NCI-H526 (cell line): ENCODE measurements around the gene GPRC5C.
A peak's percentile ranks its signal among the peaks of the same experiment; 100 is the strongest.

Experiments
- DNase-seq, 2 experiments: peaks; one replicate each; lab custom pipeline; 2025; lab: John Stamatoyannopoulos, UW

GPRC5C gene

DNA sequence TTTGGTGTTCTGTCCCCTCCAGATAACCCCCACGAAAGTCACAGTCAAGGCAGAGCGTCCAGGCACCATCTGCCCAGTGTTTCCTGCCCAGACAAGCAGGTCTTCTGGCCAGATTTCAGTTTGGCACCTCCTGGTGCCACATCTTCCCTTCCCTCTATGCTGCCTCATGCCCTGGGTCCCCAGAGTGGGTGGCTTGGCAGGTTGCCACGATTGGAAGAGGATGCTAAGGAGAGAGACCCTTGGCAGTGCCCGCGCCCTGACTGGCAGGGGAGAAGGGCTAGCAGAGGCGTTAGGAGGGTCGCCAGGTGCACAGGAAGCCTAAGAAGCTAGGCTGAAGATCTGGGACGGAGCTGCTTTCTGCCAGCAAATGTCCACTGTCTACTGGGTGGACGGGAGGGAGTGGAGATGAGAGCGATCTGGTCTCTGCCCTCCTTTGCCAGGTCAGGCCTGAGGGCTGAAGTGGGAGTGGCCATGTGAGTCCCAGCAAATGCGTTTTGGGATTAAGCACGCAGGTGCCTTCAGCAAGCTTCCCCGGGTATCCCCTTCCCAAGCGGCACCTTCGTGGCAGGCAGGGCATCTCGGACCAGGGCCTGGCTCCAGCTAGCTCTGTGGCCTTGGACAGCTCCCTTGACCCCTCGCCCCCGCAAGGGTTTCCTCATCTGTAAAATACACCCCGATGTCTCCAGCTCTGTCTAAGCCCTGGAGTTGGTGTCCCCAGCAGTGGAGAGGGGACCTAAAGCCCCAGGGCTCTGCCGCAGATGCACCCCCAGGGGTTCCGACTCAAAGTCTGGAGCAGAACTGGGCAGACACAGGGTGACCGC is 21.2 kb downstream of the GPRC5C start:
- no peak for DNase-seq

DNA sequence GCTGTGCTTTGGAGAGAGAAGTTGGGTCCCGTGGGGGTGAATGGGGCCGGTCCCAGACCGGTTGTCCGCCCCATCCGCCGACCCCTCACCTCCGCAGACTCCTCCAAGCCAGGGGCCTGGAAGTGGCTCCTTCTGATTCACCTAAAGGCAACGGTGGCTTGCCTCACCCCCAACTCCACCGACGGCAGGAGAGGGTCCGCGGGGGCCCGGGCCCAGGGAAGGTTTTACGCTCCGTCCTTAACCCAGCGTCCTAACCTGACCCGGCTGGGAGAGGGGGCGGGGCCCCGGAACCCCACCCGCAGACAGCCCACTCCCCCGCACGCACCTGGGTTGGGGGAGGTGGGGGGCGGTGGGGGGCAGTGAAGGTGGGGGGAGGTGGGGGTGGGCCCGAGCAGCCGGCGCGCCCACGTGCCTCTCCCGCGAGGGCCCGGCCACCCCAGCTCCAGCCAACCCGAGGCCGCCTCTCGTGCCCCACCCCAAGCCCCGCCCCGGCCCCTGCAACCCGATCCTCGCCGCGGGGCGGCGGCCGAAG is 21.8 kb downstream of the GPRC5C start:
- no peak for DNase-seq

DNA sequence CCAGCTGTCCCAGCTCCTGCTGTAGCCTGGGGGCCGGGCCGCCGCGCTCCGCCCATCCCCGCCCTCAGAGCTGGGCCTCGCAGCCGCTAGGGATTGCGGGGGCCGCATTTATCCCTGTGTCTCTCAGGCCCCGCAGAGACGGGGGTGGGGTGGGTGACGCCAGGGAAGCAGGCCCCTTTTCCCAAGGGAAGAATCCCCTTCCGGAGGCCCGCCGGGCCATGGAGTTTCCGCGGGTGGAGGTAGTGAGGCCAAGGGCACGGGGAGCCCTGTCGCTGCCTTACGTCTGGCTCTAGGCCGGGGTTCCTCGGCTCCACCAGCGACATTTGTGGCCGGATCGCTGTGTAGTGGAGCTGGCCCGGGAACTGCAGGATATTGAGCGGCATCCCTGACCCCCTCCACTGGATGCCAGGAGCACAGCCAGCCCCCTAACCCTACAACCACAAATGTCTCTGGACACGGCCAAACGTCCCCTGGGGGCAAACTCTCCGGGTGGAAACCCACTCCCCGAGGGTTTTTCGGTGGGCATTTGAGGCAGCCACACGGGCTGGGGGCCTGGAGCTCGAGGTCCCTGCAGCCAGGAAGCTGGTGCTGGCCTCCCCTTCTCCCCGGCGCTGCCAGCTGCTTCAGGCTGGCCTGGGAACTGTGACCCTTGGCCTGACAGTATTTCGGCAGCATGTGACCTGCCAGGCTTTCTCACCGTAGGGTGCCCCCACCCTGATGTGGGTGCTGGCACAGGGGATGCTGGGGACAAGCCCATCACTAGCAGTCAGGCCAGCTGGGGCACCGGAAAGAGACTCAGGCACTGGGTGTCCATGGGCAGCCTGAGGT is 22.5 kb downstream of the GPRC5C start:
- DNase-seq = peak; percentile 71 to 95

DNA sequence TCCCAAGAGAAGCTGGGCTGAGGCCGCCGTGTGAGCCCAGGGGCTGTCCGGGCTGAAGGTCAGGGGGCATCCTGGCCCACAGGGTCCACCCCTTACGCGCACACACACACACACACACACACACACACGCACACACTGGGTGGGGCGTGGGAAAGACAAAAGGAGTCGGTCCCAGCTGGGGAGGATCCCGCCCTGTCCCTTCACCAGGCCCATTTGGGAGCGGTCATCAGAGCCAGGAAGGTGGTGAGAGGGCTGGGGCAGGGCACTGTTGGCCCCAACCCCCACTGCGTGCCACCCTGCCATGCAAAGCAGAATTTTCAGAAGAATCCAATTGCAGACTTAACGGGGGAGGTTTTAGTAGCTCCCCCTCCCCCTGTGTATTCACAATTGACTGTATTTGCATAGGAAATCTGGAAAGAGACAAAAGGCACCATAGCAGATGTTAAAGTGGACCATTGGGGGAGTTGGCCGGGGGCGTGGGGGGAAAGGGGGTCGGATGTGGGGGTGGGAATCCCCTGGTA is 23.2 kb downstream of the GPRC5C start:
- peak; percentile 60 to 92 for DNase-seq

DNA sequence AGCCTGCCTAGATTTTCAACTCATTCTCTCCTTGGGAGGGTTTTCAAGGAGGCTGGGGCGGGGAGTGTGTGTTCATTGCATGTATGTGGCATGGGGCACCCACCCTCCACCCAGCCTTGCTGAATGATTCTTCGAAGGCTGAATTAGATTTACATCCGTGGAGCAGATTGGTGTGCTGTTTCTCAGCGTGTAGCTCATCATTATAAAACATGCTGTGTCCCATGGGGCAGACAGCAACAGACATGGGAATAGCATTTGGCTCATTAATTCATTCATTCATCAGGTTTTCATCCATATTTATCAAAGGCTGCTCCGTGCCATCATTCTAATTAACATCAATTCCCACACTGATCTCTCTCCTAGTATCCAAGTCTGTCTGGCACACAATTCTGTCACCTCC is 23.9 kb downstream of the GPRC5C start:
- peak; percentile 11 to 45 for DNase-seq

DNA sequence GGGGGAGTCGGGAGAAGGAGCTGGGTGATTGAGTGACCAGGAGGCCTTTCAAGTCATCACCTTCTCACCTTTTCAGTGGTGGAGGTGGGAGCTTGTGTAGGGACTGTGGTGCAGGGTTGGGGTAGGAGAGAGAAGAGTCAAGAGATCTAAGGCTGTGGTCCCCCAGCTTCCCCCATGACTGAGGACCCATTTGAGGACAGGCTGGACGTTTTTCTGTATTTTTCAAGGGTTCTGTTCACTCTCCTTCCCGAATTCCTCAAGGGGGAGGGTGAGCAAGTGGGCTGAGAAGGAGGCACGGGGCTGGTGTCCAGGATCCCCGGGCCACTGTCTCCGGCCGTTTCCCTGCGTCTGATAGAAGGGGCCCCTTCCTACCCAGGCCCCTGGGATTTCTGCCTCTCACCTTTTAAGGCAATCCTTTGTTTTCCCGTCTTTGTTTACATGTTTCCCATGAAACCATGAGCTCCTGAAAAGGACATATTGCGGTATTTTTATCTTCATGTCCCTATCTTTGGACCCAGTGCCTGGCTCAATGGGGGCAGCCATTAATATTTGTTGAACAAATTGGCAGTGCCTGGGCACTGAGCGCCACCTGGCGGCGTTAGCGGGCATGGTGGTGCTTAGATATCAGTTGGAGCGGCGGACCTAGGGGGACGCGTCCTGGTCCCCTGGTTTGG is 25.4 kb downstream of the GPRC5C start:
- DNase-seq = peak; percentile 48 to 85

DNA sequence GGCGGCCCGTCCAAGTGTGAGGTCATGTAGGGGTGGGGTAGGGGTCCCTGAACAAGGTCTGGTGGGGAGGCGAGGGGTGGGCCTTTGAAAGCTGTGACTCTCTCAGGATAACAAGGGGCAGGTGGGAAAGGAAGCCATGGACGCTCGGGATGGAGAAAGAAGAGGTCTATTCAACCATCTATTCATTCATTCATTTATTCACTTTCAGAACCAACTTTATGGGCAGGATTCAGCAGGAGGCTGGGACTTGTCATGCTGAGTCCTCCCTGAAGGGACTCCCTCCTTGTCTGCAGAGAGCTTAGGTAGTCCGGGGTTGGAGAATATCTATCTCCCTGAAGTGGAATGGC is 25.9 kb downstream of the GPRC5C start:
- DNase-seq = no peak

DNA sequence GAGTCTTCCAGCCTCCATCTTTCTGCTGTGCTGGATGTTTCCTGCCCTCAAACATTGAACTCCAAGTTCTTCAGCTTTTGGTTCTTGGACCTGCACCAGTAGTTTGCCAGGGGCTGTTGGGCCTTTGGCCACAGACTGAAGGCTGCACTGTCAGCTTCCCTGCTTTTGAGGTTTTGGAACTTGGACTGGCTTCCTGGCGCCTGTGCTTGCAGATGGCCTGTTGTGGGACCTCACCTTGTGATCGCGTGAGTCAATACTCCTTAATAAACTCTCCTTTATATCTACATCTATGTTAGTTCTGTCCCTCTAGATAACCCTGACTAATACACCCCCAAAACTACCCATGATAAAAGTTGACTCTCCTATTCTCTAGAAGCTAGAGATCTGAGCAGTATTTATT is 26.9 kb downstream of the GPRC5C start:
- no peak for DNase-seq

DNA sequence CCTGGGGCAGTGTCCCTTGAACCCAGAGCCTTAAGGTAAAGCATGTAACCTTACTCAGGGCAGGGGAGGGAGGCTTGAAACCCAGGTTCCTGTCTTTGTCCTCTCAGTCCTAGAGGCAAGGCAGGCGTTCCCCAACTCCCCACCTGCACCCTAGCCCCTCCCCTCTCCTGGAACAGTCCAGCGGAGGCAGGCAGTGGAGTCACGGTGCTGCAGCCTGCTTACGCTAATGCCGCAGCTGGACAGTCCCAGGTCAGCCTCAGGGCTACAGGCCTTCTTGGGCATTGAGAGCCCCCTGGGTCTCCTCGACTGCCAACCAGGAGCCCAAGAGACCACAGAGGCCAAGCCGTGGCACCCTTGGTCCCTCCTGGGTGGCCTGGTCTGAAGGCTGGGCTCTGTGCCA is 27.7 kb downstream of the GPRC5C start:
- DNase-seq = no peak

DNA sequence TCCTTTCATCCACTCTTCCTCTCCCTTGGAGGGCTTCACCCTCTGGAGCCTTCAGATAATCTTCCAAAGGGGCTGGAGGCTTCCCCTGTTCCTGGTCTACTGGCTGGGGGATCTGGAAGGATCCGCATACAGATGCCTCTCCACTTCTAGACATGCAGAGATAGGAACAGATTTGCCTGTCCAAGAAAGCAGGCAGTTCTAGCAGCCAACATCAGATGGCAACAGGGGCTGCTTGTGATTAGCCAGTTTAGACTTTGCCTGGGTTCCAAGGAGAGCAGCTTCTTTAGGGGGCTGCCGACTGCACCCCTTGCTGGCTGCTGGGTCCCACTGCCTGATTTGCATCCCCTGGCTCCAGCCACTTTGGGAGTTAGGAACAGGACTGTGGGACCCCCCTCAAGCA is 28.4 kb downstream of the GPRC5C start:
- no peak for DNase-seq

DNA sequence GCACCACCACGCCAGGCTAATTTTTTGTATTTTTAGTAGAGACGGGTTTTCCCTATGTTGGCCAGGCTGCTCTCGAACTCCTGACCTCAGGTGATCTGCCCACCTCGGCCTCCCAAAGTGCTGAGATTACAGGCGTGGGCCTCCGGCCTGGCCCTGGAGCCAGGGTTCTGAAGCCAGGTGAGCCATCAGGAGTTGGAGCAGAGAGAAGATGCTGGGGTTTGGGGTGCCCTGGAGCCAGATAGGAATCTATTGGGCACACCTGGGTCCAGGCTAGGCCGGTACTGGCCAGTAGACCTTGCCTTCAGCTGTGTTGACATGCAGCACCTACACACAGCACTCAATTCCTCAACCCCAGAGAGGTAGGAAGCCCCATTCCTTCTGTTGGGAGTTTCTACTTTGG is 29.1 kb downstream of the GPRC5C start:
- DNase-seq = no peak

DNA sequence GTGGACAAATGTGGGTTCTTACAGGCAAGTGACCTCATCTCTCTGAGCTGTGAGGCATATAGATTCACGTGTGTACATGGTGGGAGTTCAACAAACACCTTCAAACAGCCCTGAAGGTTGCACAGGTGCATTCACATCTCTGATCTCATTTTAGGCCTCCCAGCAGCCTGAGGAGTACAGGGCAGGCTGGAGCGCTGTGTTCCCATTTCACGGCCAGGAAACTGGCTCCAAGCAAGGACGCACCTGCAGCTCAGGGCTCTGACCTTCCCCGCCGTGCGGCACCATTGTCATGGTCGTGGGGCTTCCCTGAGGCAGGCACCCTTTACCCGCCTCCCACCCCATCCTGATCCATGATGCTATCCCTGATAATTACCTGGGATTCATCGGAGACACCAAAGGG is 29.7 kb downstream of the GPRC5C start:
- DNase-seq = no peak

DNA sequence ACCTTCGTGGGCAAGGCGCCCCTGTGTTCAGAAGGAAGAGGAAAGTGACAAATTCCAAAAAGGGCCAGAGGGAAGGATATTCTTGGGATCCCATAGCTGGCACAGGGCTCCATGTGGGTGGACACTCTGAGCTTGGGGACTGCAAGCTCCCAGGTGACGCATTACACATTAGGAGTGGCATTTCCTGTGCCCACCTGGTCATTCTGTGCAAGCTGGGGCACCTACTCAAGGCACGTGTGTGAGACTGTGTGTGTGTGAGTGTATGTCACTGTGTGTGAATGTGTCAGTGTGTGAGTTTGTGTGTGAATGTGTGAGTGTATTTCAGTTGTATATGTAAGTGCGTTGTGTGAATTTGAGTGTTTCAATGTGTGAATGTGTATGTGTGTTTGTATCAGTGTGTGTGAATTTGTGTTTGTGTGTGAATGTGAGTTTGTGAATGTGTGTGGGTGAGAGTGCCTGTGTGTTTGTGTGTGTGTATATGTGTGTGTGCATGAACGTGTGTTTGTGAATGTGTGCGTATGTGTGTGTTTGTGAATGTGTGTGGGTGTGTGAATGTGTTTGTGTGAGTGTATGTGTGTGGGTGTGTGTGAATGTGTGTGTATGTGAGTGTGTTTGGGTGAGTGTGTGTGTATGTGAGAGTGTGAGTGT is 33.0 kb downstream of the GPRC5C start:
- no peak for DNase-seq

DNA sequence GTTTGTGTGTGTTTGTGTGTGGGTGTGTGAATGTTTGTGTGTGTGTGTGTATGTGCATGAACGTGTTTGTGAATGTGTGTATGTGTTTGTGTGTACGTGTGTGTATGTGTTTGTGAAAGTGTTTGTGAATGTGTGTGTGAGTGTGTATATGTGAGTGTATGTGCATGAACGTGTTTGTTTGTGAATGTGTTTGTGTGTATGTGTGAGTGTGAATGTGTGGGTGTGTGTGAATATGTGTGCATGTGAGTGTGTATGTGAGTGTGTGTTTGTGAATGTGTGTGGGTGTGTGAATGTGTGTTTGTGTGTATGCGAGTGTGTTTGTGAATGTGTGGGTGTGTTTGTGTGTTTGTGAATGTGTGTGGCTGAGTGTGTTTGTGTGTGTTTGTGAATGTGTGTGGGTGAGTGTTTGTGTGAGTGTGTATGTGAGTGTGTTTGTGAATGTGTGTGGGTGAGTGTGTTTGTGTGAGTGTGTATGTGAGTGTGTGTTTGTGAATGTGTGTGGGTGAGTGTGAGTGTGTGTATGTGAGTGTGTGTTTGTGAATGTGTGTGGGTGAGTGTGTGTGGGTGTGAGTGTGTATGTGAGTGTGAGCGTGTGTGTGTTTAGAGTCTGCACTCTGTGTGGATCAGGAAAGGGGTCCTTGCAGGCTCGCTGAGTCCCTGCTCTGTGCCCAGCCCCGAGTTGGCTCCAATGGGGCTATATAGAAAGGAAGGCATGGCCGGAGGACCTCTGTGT is 33.7 kb downstream of the GPRC5C start:
- DNase-seq = no peak

DNA sequence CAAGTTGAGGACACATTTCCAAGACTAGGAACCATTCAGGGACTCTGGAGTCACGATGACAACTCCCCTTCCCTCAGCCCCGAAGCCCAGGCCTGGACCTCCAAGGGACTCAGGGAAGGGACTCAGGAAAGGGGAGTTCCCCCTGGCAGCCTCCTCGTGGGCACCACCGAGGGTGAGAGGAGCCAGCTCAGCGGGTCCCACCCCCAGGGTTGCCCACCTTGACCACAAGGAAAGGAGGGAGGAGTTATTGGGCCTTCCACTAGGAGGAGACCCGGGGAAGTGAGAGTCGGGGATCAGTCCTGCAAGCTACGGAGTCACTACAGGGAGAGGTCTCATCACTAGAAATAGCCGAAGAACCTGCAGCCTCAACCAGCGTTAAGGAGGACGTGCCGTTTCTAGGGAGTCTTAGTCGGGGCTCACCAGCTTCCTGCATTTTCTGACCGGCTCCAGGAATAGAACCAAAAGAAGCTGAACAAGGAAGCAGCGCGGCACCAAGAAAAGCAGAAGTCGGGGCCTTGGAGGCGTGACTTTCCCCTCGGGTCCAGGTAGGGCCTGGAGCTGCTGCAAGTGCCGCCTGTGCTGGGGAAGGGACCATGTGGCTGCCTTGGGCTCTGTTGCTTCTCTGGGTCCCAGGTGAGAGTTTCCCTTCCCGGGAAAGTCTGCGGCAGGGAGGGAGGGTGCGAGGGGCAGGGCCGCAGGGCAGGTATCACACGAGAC is 34.4 kb downstream of the GPRC5C start, which contains the start of gene CD300A:
TSS of gene CD300A (plus strand) at position 524 of the 717 bp plus-strand sequence. CDS start at position 594, 70 bp downstream.
- DNase-seq = no peak

DNA sequence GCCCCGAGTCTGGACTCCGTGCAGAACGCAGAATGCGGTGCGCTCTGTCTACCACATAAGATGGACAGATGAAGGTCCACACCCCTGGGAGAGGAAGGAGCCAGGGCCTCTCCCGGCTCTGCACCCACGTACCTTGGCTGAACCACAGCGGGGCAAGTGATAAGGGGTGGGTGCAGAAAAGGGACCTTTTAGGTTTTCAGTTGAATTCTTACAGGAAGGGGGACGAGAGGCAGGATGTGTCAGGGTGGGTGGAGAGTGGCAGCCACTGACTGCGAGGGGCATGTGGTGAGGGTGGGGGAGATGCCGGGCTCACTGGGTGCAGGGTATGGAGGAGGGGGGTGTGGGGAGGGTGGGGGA is 34.9 kb downstream of the GPRC5C start:
- no peak for DNase-seq

DNA sequence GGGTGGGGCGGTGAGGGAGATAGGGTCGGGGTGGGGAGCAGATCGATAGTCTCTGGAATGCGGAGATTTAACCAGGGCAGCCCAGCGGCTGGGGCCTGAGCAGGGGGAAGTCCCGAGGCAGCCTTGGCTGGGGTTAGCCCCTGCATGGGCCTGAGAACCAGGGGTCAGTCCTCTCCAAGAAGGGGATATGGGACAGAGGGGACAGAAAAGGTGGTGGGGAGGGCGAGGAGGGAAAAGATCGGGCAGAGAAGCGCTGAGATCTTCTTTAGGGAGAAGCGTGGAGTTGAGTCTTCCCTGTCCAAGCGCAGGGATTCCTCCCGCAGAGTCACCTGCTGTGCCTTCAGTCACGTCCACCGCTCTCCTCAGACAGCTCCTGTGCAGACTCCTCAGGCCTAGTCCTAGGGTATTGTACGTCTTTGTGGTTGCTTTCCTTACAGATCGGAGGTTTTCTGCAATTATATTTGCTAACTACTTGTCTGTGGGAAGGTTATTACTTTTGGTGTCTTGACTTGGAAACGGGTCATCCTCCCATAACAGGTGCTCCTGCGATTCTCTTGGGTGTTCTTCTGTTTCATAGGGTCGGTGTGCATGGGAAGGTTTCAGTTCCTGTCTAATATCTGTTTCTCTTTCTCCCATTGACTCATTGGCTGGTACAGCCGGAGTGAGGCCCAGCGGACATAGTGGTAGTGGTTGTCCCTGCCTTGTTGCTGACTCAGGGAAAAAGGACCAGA is 35.5 kb downstream of the GPRC5C start:
- no peak for DNase-seq

DNA sequence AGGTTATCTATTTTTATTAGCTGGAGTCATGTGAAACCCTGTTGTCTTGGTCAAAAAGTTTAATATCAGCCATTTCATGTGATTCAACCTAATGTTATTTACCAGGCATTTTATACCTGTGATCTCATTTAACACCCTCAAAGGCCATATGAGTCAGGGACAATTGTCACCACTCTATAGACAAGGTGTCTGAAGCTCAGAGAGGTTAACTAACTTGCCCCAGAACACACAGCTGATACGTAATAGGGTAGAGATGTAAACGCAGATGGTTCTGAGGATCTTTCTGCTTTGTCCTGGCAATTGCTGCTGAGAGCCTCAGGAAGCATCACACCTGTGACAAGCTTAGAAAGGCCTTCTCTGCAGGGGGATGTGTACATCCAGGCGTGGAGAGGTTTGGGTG is 39.5 kb downstream of the GPRC5C start:
- DNase-seq = no peak

DNA sequence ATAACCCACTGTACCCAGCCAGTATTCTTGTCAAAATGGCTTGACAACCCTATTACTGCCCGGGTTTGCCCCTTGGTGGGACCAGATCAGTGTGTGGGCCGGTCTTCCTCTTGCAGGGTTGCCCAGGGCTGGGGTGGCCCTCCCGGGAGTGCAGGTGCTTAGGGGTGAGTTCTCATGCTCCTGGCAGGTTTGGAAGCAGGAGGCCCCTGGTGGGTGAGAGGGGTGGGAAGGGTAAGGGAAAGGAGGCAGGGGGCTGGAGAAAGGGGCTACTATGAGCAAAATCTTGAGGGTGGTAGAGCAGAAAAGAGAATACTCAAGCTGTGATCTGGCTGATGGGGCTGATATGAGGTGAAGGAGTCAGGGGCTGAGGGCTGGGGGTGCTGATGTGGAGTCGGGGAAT is 41.0 kb downstream of the GPRC5C start:
- no peak for DNase-seq

DNA sequence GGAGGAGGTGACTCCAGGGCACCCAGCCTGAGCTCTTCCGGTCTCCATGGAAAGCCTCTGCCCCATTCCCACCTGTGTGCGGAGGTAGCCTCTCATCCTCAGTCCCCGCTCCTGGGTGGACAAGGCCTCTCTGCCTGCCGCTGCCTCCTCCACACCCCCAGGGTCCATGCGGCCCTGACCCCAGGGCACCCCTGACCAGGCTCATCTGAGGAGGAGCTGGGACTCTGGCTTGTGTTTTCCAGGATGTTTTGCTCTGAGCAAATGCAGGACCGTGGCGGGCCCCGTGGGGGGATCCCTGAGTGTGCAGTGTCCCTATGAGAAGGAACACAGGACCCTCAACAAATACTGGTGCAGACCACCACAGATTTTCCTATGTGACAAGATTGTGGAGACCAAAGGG is 41.4 kb downstream of the GPRC5C start:
- no peak for DNase-seq
